Esophagus muscularis mucosa (tissue), 4 donors: ENCODE results near the gene CFD.

Source experiments
- CTCF ChIP-seq, 3 experiments: fragments of 200-600 bp in 2 of 3; fragments of 450-650 bp in 1 of 3; sonication (generic) in 2 of 3; IDR thresholded peaks; one replicate each; pipeline ENCODE4 v1.5.1; 2017 to 2019; ENCODE audit warnings: antibody characterized with exemption in 3 of 3, mild to moderate bottlenecking in 2 of 3, moderate library complexity in 1 of 3
- EP300 ChIP-seq: sonication (generic); formaldehyde crosslinking; IDR thresholded peaks from one replicate; pipeline ENCODE4 v1.6.1; 2017; ENCODE audit warnings: antibody characterized with exemption
- POLR2AphosphoS5 ChIP-seq, 2 donors: sonication (generic); formaldehyde crosslinking; IDR thresholded peaks; one replicate each; pipeline ENCODE4 v1.6.1; 2017; ENCODE audit warnings: antibody characterized with exemption in 2 of 2

DNA sequence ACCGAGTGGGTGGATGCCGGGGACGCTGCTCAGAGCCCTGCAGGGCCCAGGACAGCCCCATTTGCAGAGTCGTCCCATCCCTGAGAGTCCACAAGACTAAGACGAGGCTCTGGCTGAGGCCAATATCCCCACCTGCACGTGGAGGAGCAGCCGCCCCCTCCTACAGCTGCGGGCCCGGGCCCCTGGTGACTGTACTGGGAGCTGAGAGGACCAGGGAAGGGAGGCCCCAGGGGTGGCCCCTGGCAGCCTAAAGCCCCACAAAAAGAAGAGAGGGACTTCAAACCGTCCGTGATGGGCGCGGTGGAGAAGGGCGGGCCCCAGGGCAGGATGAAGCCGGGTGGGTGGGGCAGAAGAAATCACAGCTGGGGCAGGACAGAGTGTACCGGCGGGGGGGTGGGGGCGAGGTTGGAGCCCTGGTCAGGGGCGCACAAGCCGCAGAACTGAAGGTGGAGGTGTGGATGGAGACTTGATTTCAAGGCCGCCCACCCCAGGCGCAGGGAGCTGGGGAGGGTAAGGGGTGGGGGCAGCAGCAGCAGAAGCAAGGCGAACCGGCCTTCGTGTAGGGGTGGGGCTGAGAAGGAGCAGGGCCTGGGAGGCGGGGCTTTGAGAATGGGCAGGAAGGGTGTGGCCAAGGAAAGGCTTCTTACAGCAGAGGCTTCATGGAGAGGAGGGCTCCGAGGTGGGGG, 12.9 kb downstream of the CFD start:
- TF ChIP-seq CTCF (IDR thresholded peaks at IDR 0.05) (no peak), EP300 (no peak), POLR2AphosphoS5 (IDR thresholded peaks at IDR 0.05) (no peak)
